GM23338 (cell line): ENCODE data around the gene PPP1R36. TPM values are rescaled to one million over a fixed set of nuclear protein-coding genes. Genes with fewer than 3 reads are reported as not detected.
"Not testable (repeated sequence)": the region's sequence is repeated elsewhere in the genome, so short reads cannot be mapped to it uniquely, and the experiment has no call there.

ENCODE experiments used
- ATAC-seq: fragments of 200-7000 bp; cut with Tn5 transposase; 3 replicates; pipeline ENCODE4 v1.9.1; 2020
- DNase-seq: peaks from one replicate; pipeline ENCODE4 v3.0.0-alpha.2; 2015; ENCODE audit warnings: low spot score
- H2AFZ ChIP-seq: fragments of 200-600 bp; sonication (generic); 2 replicates; pipeline ENCODE4 v1.8.0; 2016; ENCODE audit warnings: antibody characterized with exemption, mild to moderate bottlenecking, moderate library complexity
- H3F3A ChIP-seq: fragments of 200-600 bp; sonication (generic); replicated peaks from 2 replicates; pipeline ENCODE4 v1.8.0; 2017; ENCODE audit warnings: antibody characterized with exemption, mixed run types, low read depth
- H3K27ac ChIP-seq: fragments of 200-600 bp; sonication (generic); 2 replicates; pipeline ENCODE4 v1.6.1; 2016; ENCODE audit warnings: low read depth
- H3K27me3 ChIP-seq: fragments of 200-600 bp; sonication (generic); 2 replicates; pipeline ENCODE4 v1.8.0; 2016; ENCODE audit warnings: mild to moderate bottlenecking, mixed run types, moderate library complexity; ENCODE audit not compliant: insufficient read depth
- H3K36me3 ChIP-seq: fragments of 200-600 bp; sonication (generic); 2 replicates; pipeline ENCODE4 v1.8.0; 2016; ENCODE audit warnings: mild to moderate bottlenecking; ENCODE audit not compliant: insufficient read depth
- H3K4me1 ChIP-seq: fragments of 200-600 bp; sonication (generic); 2 replicates; pipeline ENCODE4 v1.8.0; 2016; ENCODE audit warnings: mild to moderate bottlenecking, moderate library complexity; ENCODE audit not compliant: insufficient read depth
- H3K4me2 ChIP-seq: fragments of 200-600 bp; sonication (generic); 2 replicates; pipeline ENCODE4 v1.7.1; 2017; ENCODE audit warnings: mixed run types
- H3K4me3 ChIP-seq: fragments of 200-600 bp; sonication (generic); 2 replicates; pipeline ENCODE4 v1.6.1; 2016; ENCODE audit warnings: mixed run types
- H3K79me2 ChIP-seq: fragments of 200-600 bp; sonication (generic); replicated peaks from 2 replicates; pipeline ENCODE4 v1.8.0; 2017; ENCODE audit warnings: mild to moderate bottlenecking; ENCODE audit not compliant: insufficient read depth
- H3K9me2 ChIP-seq: fragments of 200-600 bp; sonication (generic); 2 replicates; pipeline ENCODE4 v1.8.0; 2017; ENCODE audit not compliant: insufficient read depth
- H4K20me1 ChIP-seq: fragments of 200-600 bp; sonication (generic); replicated peaks from 2 replicates; pipeline ENCODE4 v1.8.0; 2017; ENCODE audit warnings: mild to moderate bottlenecking; ENCODE audit not compliant: insufficient read depth
- H3K27ac Mint-ChIP-seq: 2 replicates; pipeline ENCODE4 v1.8.0; 2020; ENCODE audit warnings: inconsistent platforms, mild to moderate bottlenecking, moderate library complexity, mixed read lengths
- H3K27me3 Mint-ChIP-seq: 3 replicates; pipeline ENCODE4 v1.8.0; 2022; ENCODE audit warnings: low read depth, mild to moderate bottlenecking, moderate library complexity, mixed read lengths, inconsistent platforms; ENCODE audit not compliant: insufficient read depth, poor library complexity
- H3K36me3 Mint-ChIP-seq: 3 replicates; pipeline ENCODE4 v1.8.0; 2021; ENCODE audit warnings: low read depth, mild to moderate bottlenecking, inconsistent platforms, moderate library complexity, mixed read lengths
- H3K4me1 Mint-ChIP-seq: 3 replicates; pipeline ENCODE4 v1.8.0; 2020; ENCODE audit warnings: mild to moderate bottlenecking, inconsistent platforms, mixed read lengths
- H3K4me3 Mint-ChIP-seq: 3 replicates; pipeline ENCODE4 v1.8.0; 2021; ENCODE audit warnings: moderate library complexity, mild to moderate bottlenecking, inconsistent platforms, mixed read lengths
- H3K9me3 Mint-ChIP-seq: 3 replicates; pipeline ENCODE4 v1.8.0; 2020; ENCODE audit warnings: moderate library complexity, mild to moderate bottlenecking, inconsistent platforms, mixed read lengths
- ETS1 ChIP-seq: IDR thresholded peaks from 2 replicates; pipeline ENCODE4 v1.6.1; 2016; ENCODE audit warnings: antibody characterized with exemption
- EZH2 ChIP-seq: fragments of 200-600 bp; sonication (generic); IDR thresholded peaks from one replicate; pipeline ENCODE4 v1.8.0; 2017; ENCODE audit warnings: antibody characterized with exemption, mild to moderate bottlenecking, low read depth; ENCODE audit not compliant: unreplicated experiment
- EZH2phosphoT487 ChIP-seq: fragments of 200-600 bp; sonication (generic); IDR thresholded peaks from one replicate; pipeline ENCODE4 v1.8.1; 2018; ENCODE audit warnings: antibody characterized with exemption; ENCODE audit not compliant: unreplicated experiment
- REST ChIP-seq: IDR thresholded peaks from one replicate; pipeline ENCODE4 v1.6.1; 2018; ENCODE audit warnings: antibody characterized with exemption; ENCODE audit not compliant: unreplicated experiment
- ZNF114 ChIP-seq: fragments of 250-450 bp; sonication (Bioruptor Pico); IDR thresholded peaks from 2 replicates; pipeline ENCODE4 v1.5.0; 2020; ENCODE audit warnings: mild to moderate bottlenecking, moderate library complexity
- ZNF331 ChIP-seq: fragments of 250-450 bp; sonication (Bioruptor Pico); IDR thresholded peaks from 2 replicates; pipeline ENCODE4 v1.5.0; 2020; ENCODE audit warnings: low read depth, mild to moderate bottlenecking, moderate library complexity
- ZNF462 ChIP-seq: fragments of 250-450 bp; sonication (Bioruptor Pico); IDR thresholded peaks from 2 replicates; pipeline ENCODE4 v1.5.0; 2020; ENCODE audit warnings: mild to moderate bottlenecking, moderate library complexity
- polyA plus RNA-seq: library from polyadenylated mRNA; unstranded; fragments of >200 nt; fragmentation: Nextera tagmentation; extraction: Ambion mirVana; gene quantifications from 2 replicates; pipeline ENCODE4 v1.2.1, GENCODE V29; 2016
- total RNA-seq: library from RNA; depleted of rRNA; stranded (reverse); fragments of >200 nt; shearing (Covaris generic); gene quantifications from 2 replicates; pipeline ENCODE4 v1.2.3, GENCODE V29; 2014

Gene PPP1R36
- total and polyA plus RNA-seq, 2 experiments from 2014 or later = 0.42 to 1.4 TPM

GRCh38 chr14:64556526-64556925 lies 6.8 kb downstream of the PPP1R36 start (continued):
- TF ChIP-seq ZNF462 (CRISPR knock-in tag) (no peak), ETS1 (no peak), EZH2 (no peak), EZH2phosphoT487 (no peak), ZNF114 (CRISPR knock-in tag) (no peak), ZNF331 (CRISPR knock-in tag) (no peak), REST (no peak)

GRCh38 chr14:64558216-64558615 lies 8.5 kb downstream of the PPP1R36 start:
- H3K27me3 Mint-ChIP-seq, H3K4me3 Mint-ChIP-seq, DNase-seq, H2AFZ ChIP-seq, H3K4me2 ChIP-seq, H3K9me3 Mint-ChIP-seq, H3K27ac ChIP-seq, H3K27ac Mint-ChIP-seq, H3F3A ChIP-seq, H3K4me3 ChIP-seq, H3K9me2 ChIP-seq, H3K27me3 ChIP-seq, H3K36me3 ChIP-seq, H4K20me1 ChIP-seq, H3K36me3 Mint-ChIP-seq, H3K79me2 ChIP-seq, ATAC-seq, H3K4me1 ChIP-seq: not testable (repeated sequence)
- H3K4me1 Mint-ChIP-seq = peaks cover 12% of the 10 kb centered on the region
